Liver (tissue), 9 donors: ENCODE measurements around the gene TRIM72. TPM values are rescaled to one million over a fixed set of nuclear protein-coding genes. Genes with fewer than 3 reads are reported as not detected.

Source experiments
- DNase-seq: peaks from one replicate; pipeline ENCODE4 v3.0.0-alpha.2; 2017; ENCODE audit warnings: low spot score
- H3K27ac ChIP-seq, 2 donors: one replicate each; pipeline ENCODE4 v1.7.0; 2013; ENCODE audit warnings: inconsistent platforms in 2 of 2, low read length in 2 of 2, control low read depth in 1 of 2, low read depth in 1 of 2, mild to moderate bottlenecking in 1 of 2
- H3K27me3 ChIP-seq, 4 donors: one replicate each; pipeline versions ENCODE4 v1.6.1 to v1.7.0; 2013; ENCODE audit warnings: low read length in 3 of 4, inconsistent platforms in 1 of 4, mild to moderate bottlenecking in 1 of 4, moderate library complexity in 1 of 4; ENCODE audit not compliant: control insufficient read depth in 4 of 4, insufficient read depth in 4 of 4
- H3K36me3 ChIP-seq, 4 donors: one replicate each; pipeline versions ENCODE4 v1.6.1 to v1.7.0; 2013; ENCODE audit warnings: low read length in 3 of 4, mild to moderate bottlenecking in 3 of 4, low read depth in 1 of 4, moderate library complexity in 1 of 4; ENCODE audit not compliant: control insufficient read depth in 4 of 4, insufficient read depth in 3 of 4
- H3K4me1 ChIP-seq, 4 donors: one replicate each; pipeline versions ENCODE4 v1.6.1 to v1.7.0; 2013; ENCODE audit warnings: low read length in 3 of 4, mild to moderate bottlenecking in 3 of 4, moderate library complexity in 1 of 4; ENCODE audit not compliant: control insufficient read depth in 4 of 4, insufficient read depth in 4 of 4
- H3K4me3 ChIP-seq, 3 donors: one replicate each; pipeline versions ENCODE4 v1.6.1 to v1.7.0; 2013; ENCODE audit warnings: low read length in 3 of 3, control low read depth in 1 of 3, low read depth in 1 of 3, mild to moderate bottlenecking in 1 of 3
- H3K9ac ChIP-seq, 2 donors: one replicate each; pipeline ENCODE4 v1.7.0; 2013; ENCODE audit warnings: low read length in 2 of 2, mild to moderate bottlenecking in 2 of 2, moderate library complexity in 2 of 2, control low read depth in 1 of 2, low read depth in 1 of 2
- H3K9me3 ChIP-seq, 4 donors: one replicate each; pipeline versions ENCODE4 v1.6.1 to v1.7.0; 2013; ENCODE audit warnings: low read length in 3 of 4; ENCODE audit not compliant: control insufficient read depth in 4 of 4
- ATF3 ChIP-seq: IDR thresholded peaks from 2 replicates; pipeline ENCODE4 v1.6.1; 2016; ENCODE audit warnings: antibody characterized with exemption
- CTCF ChIP-seq: fragments of 150-350 bp; IDR thresholded peaks from 2 replicates; pipeline ENCODE4 v1.5.1; 2017; ENCODE audit warnings: improper control_type of control experiment, low read depth, low read length; ENCODE audit not compliant: missing input control
- EGR1 ChIP-seq, 2 donors: IDR thresholded peaks; 2 replicates each; pipeline ENCODE4 v1.6.1; 2016 to 2018; ENCODE audit warnings: antibody characterized with exemption in 2 of 2, low read depth in 2 of 2
- FOXA1 ChIP-seq: IDR thresholded peaks from 2 replicates; pipeline ENCODE4 v1.6.1; 2016; ENCODE audit warnings: antibody characterized with exemption
- FOXA2 ChIP-seq: IDR thresholded peaks from 2 replicates; pipeline ENCODE4 v1.6.1; 2016; ENCODE audit warnings: antibody characterized with exemption
- HNF4G ChIP-seq: IDR thresholded peaks from 2 replicates; pipeline ENCODE4 v1.6.1; 2016; ENCODE audit warnings: antibody characterized with exemption
- MAX ChIP-seq: IDR thresholded peaks from 2 replicates; pipeline ENCODE4 v1.6.1; 2016; ENCODE audit warnings: antibody characterized with exemption
- NR2F2 ChIP-seq: IDR thresholded peaks from 2 replicates; pipeline ENCODE4 v1.6.1; 2016; ENCODE audit warnings: antibody characterized with exemption
- RAD21 ChIP-seq, 2 donors: IDR thresholded peaks; 2 replicates each; pipeline ENCODE4 v1.6.1; 2016; ENCODE audit warnings: antibody characterized with exemption in 2 of 2, mild to moderate bottlenecking in 2 of 2
- REST ChIP-seq: IDR thresholded peaks from 2 replicates; pipeline ENCODE4 v1.6.1; 2016; ENCODE audit warnings: antibody characterized with exemption, mild to moderate bottlenecking
- RXRA ChIP-seq, 2 donors: IDR thresholded peaks; 2 replicates each; pipeline ENCODE4 v1.6.1; 2017 to 2018; ENCODE audit warnings: antibody characterized with exemption in 2 of 2, mild to moderate bottlenecking in 1 of 2
- SP1 ChIP-seq: IDR thresholded peaks from 2 replicates; pipeline ENCODE4 v1.6.1; 2018; ENCODE audit warnings: antibody characterized with exemption, mild to moderate bottlenecking
- TAF1 ChIP-seq: conservative IDR thresholded peaks from 2 replicates; pipeline ENCODE4 v1.6.1; 2016; ENCODE audit warnings: antibody characterized with exemption, mild to moderate bottlenecking
- YY1 ChIP-seq: IDR thresholded peaks from 2 replicates; pipeline ENCODE4 v1.6.1; 2016; ENCODE audit warnings: antibody characterized with exemption, mild to moderate bottlenecking
- ZBTB33 ChIP-seq: IDR thresholded peaks from 2 replicates; pipeline ENCODE4 v1.6.1; 2016; ENCODE audit warnings: antibody characterized with exemption
- WGBS: extraction: QIAGEN DNeasy Blood & Tissue Kit; methylation state at CpG from one replicate; pipeline ENCODE4 v1.1.7; 2013; 5-methylcytosine and 5-hydroxymethylcytosine counted together
- polyA plus RNA-seq, 2 donors: library from polyadenylated mRNA; stranded (reverse) in 1 of 2; unstranded in 1 of 2; fragments of 200-250 nt in 1 of 2; fragments of >200 nt in 1 of 2; fragmentation: Nextera tagmentation in 1 of 2; extraction: Ambion mirVana in 1 of 2; gene quantifications; one replicate each; pipeline versions ENCODE4 v1.2.1 to v1.2.3, GENCODE V29; 2013 to 2015
- total RNA-seq, 2 donors: library from RNA; depleted of rRNA; stranded (reverse); fragments of >200 nt; gene quantifications; one replicate each; pipeline ENCODE4 v1.2.3, GENCODE V29; 2014
- donor health status: healthy.
- donor health status: healthy.
- donor health status: healthy.
- donor health status: healthy.
- donor health status: healthy.

The TRIM72 gene
- total and polyA plus RNA-seq, 4 donors: under 0.01 to 0.10 (median 0.02) TPM; not detected in 1

GRCh38 chr16:31196324-31197088 lies 17.4 kb upstream of the TRIM72 start:
- no peaks in the 10 kb centered on the region for H3K27me3 ChIP-seq
- no peak for TF ChIP-seq TAF1
- peak; percentile 36 for TF ChIP-seq REST
- H3K27ac ChIP-seq: no peak overlapping the region
- 73% methylated on average over 17 of the region's 17 CpGs for WGBS
- DNase-seq: no peak
- no peak overlapping the region for H3K9ac ChIP-seq
- peaks cover 13 to 32% (median 24%) of the 10 kb centered on the region in 4 donors for H3K36me3 ChIP-seq
- H3K4me1 ChIP-seq: peaks cover 0 to 12% (median 5%) of the 10 kb centered on the region in 4 donors
- no peaks in the 10 kb centered on the region for H3K9me3 ChIP-seq
- no peak overlapping the region for H3K4me3 ChIP-seq

GRCh38 chr16:31198207-31198882 lies 15.6 kb upstream of the TRIM72 start:
- no peak for TF ChIP-seq YY1
- no peak for TF ChIP-seq FOXA2
- TF ChIP-seq EGR1 (IDR thresholded peaks at IDR 0.05; ENCODE audit: low read depth in 2 of 2): no peak
- no peak for TF ChIP-seq NR2F2
- no peak for TF ChIP-seq REST
- TF ChIP-seq TAF1: no peak
- TF ChIP-seq RAD21 (IDR thresholded peaks at IDR 0.05): no peak
- no peak for TF ChIP-seq RXRA (IDR thresholded peaks at IDR 0.05)
- TF ChIP-seq HNF4G: no peak
- no peak for TF ChIP-seq ZBTB33
- TF ChIP-seq MAX: no peak
- TF ChIP-seq CTCF: no peak
- no peak for TF ChIP-seq SP1
- no peak for TF ChIP-seq FOXA1
- no peak for TF ChIP-seq ATF3
- Histone ChIP-seq H3K36me3 (peaks cover 8 to 16% (median 12%) of the 10 kb centered on the region in 4 donors), H3K9me3 (no peaks in the 10 kb centered on the region), H3K4me1 (peaks cover 0 to 24% (median 13%) of the 10 kb centered on the region in 4 donors), H3K4me3 (no peak overlapping the region), H3K9ac (no peak overlapping the region), H3K27me3 (no peaks in the 10 kb centered on the region), H3K27ac (no peak overlapping the region)
- DNase-seq: no peak
- 70% methylated on average over 7 of the region's 7 CpGs for WGBS
